H9 (cell line): Measurements from ENCODE around the gene IL13RA2. TPM values are rescaled to one million over a fixed set of nuclear protein-coding genes. Genes with fewer than 3 reads are reported as not detected.

ENCODE experiments used
- DNase-seq: peaks from one replicate; pipeline ENCODE4 v3.0.0-alpha.2; 2017
- H2AFZ ChIP-seq: one replicate; pipeline ENCODE4 v1.6.1; 2013; ENCODE audit warnings: mild to moderate bottlenecking, low read length, control low read depth, moderate library complexity
- H2AK5ac ChIP-seq: 2 replicates; pipeline ENCODE4 v1.6.1; 2013; ENCODE audit warnings: low read length, control low read depth, mixed read lengths; ENCODE audit not compliant: insufficient read length
- H2BK120ac ChIP-seq: one replicate; pipeline ENCODE4 v1.6.1; 2013; ENCODE audit warnings: low read depth, mild to moderate bottlenecking, low read length, control low read depth, inconsistent platforms; ENCODE audit not compliant: poor library complexity, severe bottlenecking
- H2BK12ac ChIP-seq: 2 replicates; pipeline ENCODE4 v1.6.1; 2013; ENCODE audit warnings: low read length, control low read depth, mixed read lengths, low read depth; ENCODE audit not compliant: insufficient read length
- H2BK15ac ChIP-seq: 2 replicates; pipeline ENCODE4 v1.6.1; 2013; ENCODE audit warnings: low read depth, low read length, control low read depth
- H2BK20ac ChIP-seq: one replicate; pipeline ENCODE4 v1.6.1; 2013; ENCODE audit warnings: low read depth, mild to moderate bottlenecking, low read length, control low read depth, inconsistent platforms; ENCODE audit not compliant: poor library complexity, severe bottlenecking
- H2BK5ac ChIP-seq: 2 replicates; pipeline ENCODE4 v1.6.1; 2013; ENCODE audit warnings: low read length, control low read depth, mixed read lengths; ENCODE audit not compliant: insufficient read length
- H3K14ac ChIP-seq: 2 replicates; pipeline ENCODE4 v1.6.1; 2013; ENCODE audit warnings: low read length, control low read depth; ENCODE audit not compliant: insufficient read depth
- H3K18ac ChIP-seq: 2 replicates; pipeline ENCODE4 v1.6.1; 2013; ENCODE audit warnings: low read depth, mild to moderate bottlenecking, mixed read lengths, low read length, control low read depth; ENCODE audit not compliant: insufficient read length
- H3K23ac ChIP-seq: 2 replicates; pipeline ENCODE4 v1.6.1; 2013; ENCODE audit warnings: low read length, control low read depth, mixed read lengths, low read depth; ENCODE audit not compliant: insufficient read length
- H3K23me2 ChIP-seq: 2 replicates; pipeline ENCODE4 v1.6.1; 2013; ENCODE audit warnings: low read depth, mild to moderate bottlenecking, mixed read lengths, low read length, control low read depth; ENCODE audit not compliant: insufficient read length, poor library complexity, severe bottlenecking
- H3K27ac ChIP-seq: 2 replicates; pipeline ENCODE4 v1.5.1; 2013; ENCODE audit warnings: low read length, control low read depth, mixed read lengths, low read depth; ENCODE audit not compliant: insufficient read length
- H3K27me3 ChIP-seq: 2 replicates; pipeline ENCODE4 v1.6.1; 2013; ENCODE audit warnings: low read length, control low read depth, inconsistent platforms; ENCODE audit not compliant: insufficient read depth
- H3K4ac ChIP-seq: 2 replicates; pipeline ENCODE4 v1.6.1; 2013; ENCODE audit warnings: low read depth, mild to moderate bottlenecking, control low read depth, inconsistent platforms, low read length, moderate library complexity
- H3K4me1 ChIP-seq: 2 replicates; pipeline ENCODE4 v1.6.1; 2013; ENCODE audit warnings: low read length, control low read depth, inconsistent platforms; ENCODE audit not compliant: insufficient read depth
- H3K4me2 ChIP-seq: 2 replicates; pipeline ENCODE4 v1.6.1; 2013; ENCODE audit warnings: low read length, control low read depth, mixed read lengths; ENCODE audit not compliant: insufficient read length, insufficient read depth
- H3K56ac ChIP-seq: 2 replicates; pipeline ENCODE4 v1.6.1; 2013; ENCODE audit warnings: low read depth, mild to moderate bottlenecking, mixed read lengths, low read length, control low read depth; ENCODE audit not compliant: insufficient read length
- H3K79me1 ChIP-seq: 2 replicates; pipeline ENCODE4 v1.6.1; 2013; ENCODE audit warnings: low read depth, mild to moderate bottlenecking, moderate library complexity, low read length, control low read depth, inconsistent platforms; ENCODE audit not compliant: insufficient read depth, poor library complexity, severe bottlenecking
- H3K79me2 ChIP-seq: 2 replicates; pipeline ENCODE4 v1.6.1; 2013; ENCODE audit warnings: low read length, control low read depth, inconsistent platforms; ENCODE audit not compliant: insufficient read depth
- H3K9ac ChIP-seq: 2 replicates; pipeline ENCODE4 v1.6.1; 2013; ENCODE audit warnings: low read length, control low read depth, mixed read lengths; ENCODE audit not compliant: insufficient read length; ENCODE audit errors: extremely low read depth
- H3K9me3 ChIP-seq: one replicate; pipeline ENCODE4 v1.6.1; 2013; ENCODE audit warnings: low read depth, low read length, inconsistent platforms; ENCODE audit not compliant: control insufficient read depth
- H3T11ph ChIP-seq: one replicate; pipeline ENCODE4 v1.6.1; 2013; ENCODE audit warnings: mild to moderate bottlenecking, low read length, control low read depth, inconsistent platforms
- H4K20me1 ChIP-seq: one replicate; pipeline ENCODE4 v1.6.1; 2013; ENCODE audit not compliant: control insufficient read depth, insufficient read length, insufficient read depth
- H4K5ac ChIP-seq: 2 replicates; pipeline ENCODE4 v1.6.1; 2013; ENCODE audit warnings: low read depth, mild to moderate bottlenecking, mixed read lengths, low read length, control low read depth; ENCODE audit not compliant: insufficient read length
- H4K8ac ChIP-seq: replicated peaks from 2 replicates; pipeline ENCODE4 v1.6.1; 2013; ENCODE audit warnings: low read length, control low read depth, mixed read lengths, low read depth; ENCODE audit not compliant: insufficient read length
- H4K91ac ChIP-seq: 2 replicates; pipeline ENCODE4 v1.6.1; 2013; ENCODE audit warnings: low read depth, mild to moderate bottlenecking, moderate library complexity, mixed read lengths, low read length, control low read depth; ENCODE audit not compliant: insufficient read length
- H3K27ac Mint-ChIP-seq, 3 experiments: 2 replicates in 2 of 3; 3 replicates in 1 of 3; pipeline ENCODE4 v1.8.0; 2020 to 2021; ENCODE audit warnings: mixed read lengths in 3 of 3, mild to moderate bottlenecking in 1 of 3, moderate library complexity in 1 of 3
- H3K27me3 Mint-ChIP-seq: 2 replicates; pipeline ENCODE4 v1.8.0; 2021; ENCODE audit warnings: low read depth, mild to moderate bottlenecking, moderate library complexity, mixed read lengths
- H3K36me3 Mint-ChIP-seq, 3 experiments: 2 replicates in 2 of 3; 3 replicates in 1 of 3; pipeline ENCODE4 v1.8.0; 2020 to 2021; ENCODE audit warnings: low read depth in 3 of 3, mixed read lengths in 3 of 3; ENCODE audit not compliant: insufficient read depth in 1 of 3
- H3K4me1 Mint-ChIP-seq, 2 experiments: 2 replicates each; pipeline ENCODE4 v1.8.0; 2020; ENCODE audit warnings: mixed read lengths in 2 of 2
- H3K4me3 Mint-ChIP-seq, 2 experiments: 2 replicates in 1 of 2; 3 replicates in 1 of 2; pipeline ENCODE4 v1.8.0; 2020 to 2021; ENCODE audit warnings: mild to moderate bottlenecking in 2 of 2, mixed read lengths in 2 of 2, moderate library complexity in 1 of 2
- H3K9me3 Mint-ChIP-seq, 2 experiments: 2 replicates in 1 of 2; 3 replicates in 1 of 2; pipeline ENCODE4 v1.8.0; 2020; ENCODE audit warnings: mild to moderate bottlenecking in 2 of 2, mixed read lengths in 2 of 2, moderate library complexity in 1 of 2
- CTCF ChIP-seq: fragments of 200-600 bp; sonication (generic); conservative IDR thresholded peaks from 3 replicates; pipeline ENCODE4 v1.8.0; 2021; ENCODE audit warnings: antibody characterized with exemption, mild to moderate bottlenecking
- WGBS: extraction: QIAGEN DNeasy Blood & Tissue Kit; methylation state at CpG from one replicate; pipeline ENCODE4 v1.1.7; 2013; ENCODE audit warnings: missing lambda C conversion rate, low lambda C conversion rate, mixed read lengths; ENCODE audit not compliant: insufficient read length; ENCODE audit errors: extremely low coverage; 5-methylcytosine and 5-hydroxymethylcytosine counted together
- total RNA-seq: library from RNA; stranded (reverse); gene quantifications from 2 replicates; pipeline ENCODE4 v1.2.1, GENCODE V29; 2021

The IL13RA2 gene
- total RNA-seq, 1 experiment from 2014 or later, result not detected

GRCh38 chrX:115038406-115038805 lies 21.0 kb upstream of the IL13RA2 start:
- no peaks in the 10 kb centered on the region for H4K20me1 ChIP-seq
- Mint-ChIP-seq H3K27me3 (peaks cover 9% of the 10 kb centered on the region), H3K27ac (no peak overlapping the region), H3K4me3 (no peak overlapping the region), H3K4me1 (no peaks in the 10 kb centered on the region), H3K9me3 (no peaks in the 10 kb centered on the region), H3K36me3 (no peaks in the 10 kb centered on the region)
- H2BK5ac ChIP-seq, result no peak overlapping the region
- H3K27ac ChIP-seq, result no peak overlapping the region
- H3K79me2 ChIP-seq, result no peaks in the 10 kb centered on the region
- DNase-seq, result no peak
- H3K9ac ChIP-seq, result no peak overlapping the region
- H2BK15ac ChIP-seq, result no peak overlapping the region
- H3K56ac ChIP-seq, result no peak overlapping the region
- no peaks in the 10 kb centered on the region for H3K23me2 ChIP-seq
- no peak overlapping the region for H4K8ac ChIP-seq
- no peak overlapping the region for H3K14ac ChIP-seq
- H3K18ac ChIP-seq, result no peak overlapping the region
- no peak overlapping the region for H2BK12ac ChIP-seq
- no peak overlapping the region for H4K5ac ChIP-seq
- no peaks in the 10 kb centered on the region; the same call in 1 of the 2 replicates for H3K27me3 ChIP-seq
- no peak overlapping the region for H2AK5ac ChIP-seq
- no peak overlapping the region for H4K91ac ChIP-seq
- H3K9me3 ChIP-seq, result no peaks in the 10 kb centered on the region
- H3K23ac ChIP-seq, result no peak overlapping the region
- WGBS, result no CpG with 5 or more reads among the region's 1 CpG
- H3K4ac ChIP-seq, result no peak overlapping the region
- H3K4me2 ChIP-seq, result no peak overlapping the region
- no peaks in the 10 kb centered on the region for H3K79me1 ChIP-seq
- no peak overlapping the region for H3T11ph ChIP-seq
- no peak overlapping the region for H2BK120ac ChIP-seq
- TF ChIP-seq CTCF, result no peak
- H2AFZ ChIP-seq, result no peak overlapping the region
- no peak overlapping the region for H2BK20ac ChIP-seq
- no peaks in the 10 kb centered on the region for H3K4me1 ChIP-seq
